Measurements from ENCODE around the gene TFF2.

Gene TFF2

GRCh38 chr21:42304556-42305454 is 46.0 kb downstream of the TFF2 start:
- TF ChIP-seq CTCF (IDR thresholded peaks at IDR 0.05; ENCODE audit: control insufficient read depth, insufficient read depth, low read depth, low read length, missing control alignments) = no peak
- no peak overlapping the region for H3K4me3 ChIP-seq (ENCODE audit: control insufficient read depth, low read depth, low read length)
- no peak for DNase-seq (ENCODE audit: low read depth)

- TF ChIP-seq CTCF (IDR thresholded peaks at IDR 0.05; ENCODE audit: control insufficient read depth, insufficient read depth, low read depth, low read length, missing control alignments) = no peak
- no peak for DNase-seq (ENCODE audit: low read depth)
- no peak overlapping the region for H3K4me3 ChIP-seq (ENCODE audit: control insufficient read depth, low read depth, low read length)
Observed at GRCh38 chr21:42303443-42303842, 47.4 kb downstream of the TFF2 start.

- DNase-seq (ENCODE audit: low read depth) = no peak
- H3K4me3 ChIP-seq (ENCODE audit: control insufficient read depth, low read depth, low read length) = no peak overlapping the region
- no peak for TF ChIP-seq CTCF (IDR thresholded peaks at IDR 0.05; ENCODE audit: control insufficient read depth, insufficient read depth, low read depth, low read length, missing control alignments)
Observed at GRCh38 chr21:42302794-42303193, 48.0 kb downstream of the TFF2 start.

- H3K4me3 ChIP-seq (ENCODE audit: control insufficient read depth, low read depth, low read length) = no peak overlapping the region
- no peak for TF ChIP-seq CTCF (IDR thresholded peaks at IDR 0.05; ENCODE audit: control insufficient read depth, insufficient read depth, low read depth, low read length, missing control alignments)
- no peak for DNase-seq (ENCODE audit: low read depth)
Observed at GRCh38 chr21:42302076-42302650, 48.6 kb downstream of the TFF2 start.

- H3K4me3 ChIP-seq (ENCODE audit: control insufficient read depth, low read depth, low read length) = no peak overlapping the region
- no peak for DNase-seq (ENCODE audit: low read depth)
- TF ChIP-seq CTCF (IDR thresholded peaks at IDR 0.05; ENCODE audit: control insufficient read depth, insufficient read depth, low read depth, low read length, missing control alignments) = no peak
Observed at GRCh38 chr21:42301371-42302075, 49.3 kb downstream of the TFF2 start.

GRCh38 chr21:42300956-42301355 is 49.8 kb downstream of the TFF2 start:
- H3K4me3 ChIP-seq (ENCODE audit: control insufficient read depth, low read depth, low read length) = no peak overlapping the region
- TF ChIP-seq CTCF (IDR thresholded peaks at IDR 0.05; ENCODE audit: control insufficient read depth, insufficient read depth, low read depth, low read length, missing control alignments) = no peak
- DNase-seq (ENCODE audit: low read depth) = no peak
